Myocyte (in vitro differentiated cells): ENCODE measurements around the gene PREX1. TPM values are rescaled to one million over a fixed set of nuclear protein-coding genes. Genes with fewer than 3 reads are reported as not detected.

Experiments used
- DNase-seq: peaks from one replicate; pipeline ENCODE4 v3.0.0-alpha.2; 2012; ENCODE audit warnings: low read depth
- total RNA-seq: library from RNA; depleted of rRNA; stranded (reverse); fragments of >200 nt; gene quantifications from 2 replicates; pipeline ENCODE4 v1.2.3, GENCODE V29; 2014

Gene PREX1
- total RNA-seq, 1 donor from 2014 or later = 5.5 TPM

- no peak for DNase-seq
These were observed 32.9 kb downstream of the PREX1 start for GRCh38 chr20:48794816-48795457.

- DNase-seq = no peak
These were observed 33.4 kb downstream of the PREX1 start for GRCh38 chr20:48794360-48794759.

GRCh38 chr20:48793776-48794175 is 34.0 kb downstream of the PREX1 start:
- DNase-seq = no peak

- peak; percentile 66 for DNase-seq
These were observed 36.1 kb downstream of the PREX1 start for GRCh38 chr20:48791666-48792071.

- DNase-seq = no peak
These were observed 36.8 kb downstream of the PREX1 start for GRCh38 chr20:48791014-48791413.

GRCh38 chr20:48790473-48791003 is 37.3 kb downstream of the PREX1 start:
- no peak for DNase-seq

- peak; percentile 42 for DNase-seq
These were observed 37.9 kb downstream of the PREX1 start for GRCh38 chr20:48789781-48790472.

GRCh38 chr20:48789185-48789668 is 38.6 kb downstream of the PREX1 start:
- no peak for DNase-seq

- no peak for DNase-seq
These were observed 39.2 kb downstream of the PREX1 start for GRCh38 chr20:48788486-48789072.

GRCh38 chr20:48787861-48788375 is 39.9 kb downstream of the PREX1 start:
- DNase-seq = peak; percentile 73

- no peak for DNase-seq
These were observed 40.7 kb downstream of the PREX1 start for GRCh38 chr20:48786951-48787705.

- no peak for DNase-seq
These were observed 42.0 kb downstream of the PREX1 start for GRCh38 chr20:48785801-48786200.

- no peak for DNase-seq
These were observed 42.5 kb downstream of the PREX1 start for GRCh38 chr20:48785256-48785655.

- DNase-seq = peak; percentile 47
These were observed 43.5 kb downstream of the PREX1 start for GRCh38 chr20:48784273-48784641.

GRCh38 chr20:48783533-48784272 is 44.1 kb downstream of the PREX1 start:
- peak; percentile 56 for DNase-seq

GRCh38 chr20:48782901-48783308 is 44.9 kb downstream of the PREX1 start:
- DNase-seq = no peak

- DNase-seq = no peak
These were observed 45.7 kb downstream of the PREX1 start for GRCh38 chr20:48782053-48782452.

GRCh38 chr20:48781634-48782033 is 46.2 kb downstream of the PREX1 start:
- DNase-seq = no peak

- DNase-seq = no peak
These were observed 48.4 kb downstream of the PREX1 start for GRCh38 chr20:48779435-48779834.

GRCh38 chr20:48777821-48778220 is 50.0 kb downstream of the PREX1 start:
- no peak for DNase-seq

- no peak for DNase-seq
These were observed 50.8 kb downstream of the PREX1 start for GRCh38 chr20:48777005-48777404.
